SH-SY5Y (cell line): ENCODE results near the gene SRPRB.

ENCODE experiments used
- GATA2 ChIP-seq: IDR thresholded peaks from 2 replicates; pipeline ENCODE4 v1.6.1; 2011; ENCODE audit warnings: mild to moderate bottlenecking, low read depth, low read length
- GATA3 ChIP-seq: IDR thresholded peaks from 2 replicates; pipeline ENCODE4 v1.6.1; 2011; ENCODE audit warnings: low read depth, mild to moderate bottlenecking, low read length, moderate library complexity

Gene SRPRB

DNA sequence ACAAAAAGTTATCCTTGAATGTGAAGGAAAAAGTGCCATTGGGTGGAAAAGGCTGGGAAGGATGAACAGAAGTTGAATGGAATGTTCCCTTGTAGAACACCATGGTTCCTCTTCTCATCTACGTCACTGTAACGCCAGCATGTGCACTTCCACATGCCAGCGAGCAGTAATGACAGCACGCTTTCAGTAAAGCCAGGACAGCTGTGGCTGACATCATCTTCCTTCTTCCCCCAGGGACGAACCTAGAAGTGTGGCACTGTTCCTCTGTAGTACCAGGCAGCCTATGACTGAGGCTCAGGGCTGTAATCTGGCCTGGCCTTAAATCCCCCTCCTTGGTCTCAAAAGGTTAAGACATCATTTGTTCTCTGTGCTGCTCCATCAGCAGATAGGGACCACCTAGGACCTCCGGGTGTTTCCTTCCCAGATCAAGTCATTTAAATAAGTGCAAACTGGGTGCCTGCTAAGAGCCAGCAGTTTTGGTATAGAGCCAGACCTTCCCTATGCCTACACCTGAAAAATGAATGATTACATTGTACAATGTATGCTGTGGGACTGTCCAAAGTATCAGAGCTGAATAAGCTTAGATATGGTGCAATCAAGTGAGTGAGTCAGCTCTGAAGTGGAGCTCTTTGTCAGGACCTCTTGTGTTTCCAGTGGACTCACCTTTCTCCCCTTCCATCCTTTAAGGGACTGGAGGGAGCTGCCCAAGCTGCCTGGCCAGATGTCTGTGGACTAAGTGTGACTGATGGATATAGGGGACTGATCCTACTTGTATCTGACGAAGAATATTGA is 5.6 kb upstream of the SRPRB start:
- no peak for TF ChIP-seq GATA3
- no peak for TF ChIP-seq GATA2

DNA sequence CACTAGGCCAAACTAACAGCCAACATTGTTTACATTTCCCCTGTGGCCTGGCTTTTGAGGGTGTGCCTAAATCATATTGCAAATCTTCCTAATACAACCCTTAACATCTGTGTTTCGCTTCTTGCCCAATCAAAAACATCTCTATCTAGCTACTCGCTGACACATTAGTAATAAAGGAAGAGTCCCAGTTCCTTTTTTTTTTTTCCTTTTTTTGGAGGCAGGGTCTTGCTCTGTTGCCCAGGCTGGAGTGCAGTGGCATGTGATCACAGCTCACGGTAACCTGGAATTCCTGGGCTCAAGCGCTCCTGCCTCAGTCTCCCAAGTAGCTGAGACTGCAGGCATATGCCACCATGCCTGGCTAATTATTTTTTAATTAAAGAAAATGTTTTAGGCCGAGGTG is 2.1 kb upstream of the SRPRB start:
- no peak for TF ChIP-seq GATA2
- TF ChIP-seq GATA3 = no peak

DNA sequence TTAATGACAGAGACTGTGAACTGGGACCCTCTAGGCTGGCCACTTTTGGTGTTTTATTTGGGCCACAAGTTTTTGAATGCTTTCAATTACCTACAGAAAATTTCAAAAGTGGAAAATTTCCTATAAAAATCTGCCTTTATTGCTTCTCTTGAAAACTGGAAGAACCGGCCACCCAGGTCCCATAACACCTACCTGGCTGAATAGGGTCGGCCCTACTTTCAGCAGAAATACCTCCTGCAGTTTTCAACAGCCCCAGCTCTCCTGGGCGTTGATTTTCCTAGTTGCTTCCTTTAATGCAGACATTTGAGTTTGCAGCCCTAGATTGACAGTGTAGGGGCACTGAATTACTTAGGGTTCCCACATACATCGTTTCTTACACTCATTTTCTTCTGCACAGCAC is 719 bp upstream of the SRPRB start:
- no peak for TF ChIP-seq GATA2
- TF ChIP-seq GATA3 = no peak

DNA sequence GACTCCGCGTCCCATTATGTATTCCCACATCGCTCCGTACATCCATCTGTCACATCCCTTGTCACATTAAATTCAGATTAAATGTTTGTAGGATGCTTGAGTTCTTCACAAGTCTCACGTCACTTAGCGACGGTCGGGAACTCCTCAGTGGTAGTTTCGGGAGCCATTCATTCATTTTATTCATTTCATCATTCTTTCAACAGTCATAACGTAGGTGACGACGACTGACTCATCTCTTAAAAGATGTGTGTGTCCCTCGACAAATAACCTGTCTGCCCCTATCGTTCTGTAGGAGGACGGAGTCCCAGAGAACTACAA is 272 bp upstream of the SRPRB start:
- TF ChIP-seq GATA2 = no peak
- no peak for TF ChIP-seq GATA3

GRCh38 chr3:133812872-133813271 is 7.3 kb downstream of the SRPRB start:
- no peak for TF ChIP-seq GATA2
- no peak for TF ChIP-seq GATA3

DNA sequence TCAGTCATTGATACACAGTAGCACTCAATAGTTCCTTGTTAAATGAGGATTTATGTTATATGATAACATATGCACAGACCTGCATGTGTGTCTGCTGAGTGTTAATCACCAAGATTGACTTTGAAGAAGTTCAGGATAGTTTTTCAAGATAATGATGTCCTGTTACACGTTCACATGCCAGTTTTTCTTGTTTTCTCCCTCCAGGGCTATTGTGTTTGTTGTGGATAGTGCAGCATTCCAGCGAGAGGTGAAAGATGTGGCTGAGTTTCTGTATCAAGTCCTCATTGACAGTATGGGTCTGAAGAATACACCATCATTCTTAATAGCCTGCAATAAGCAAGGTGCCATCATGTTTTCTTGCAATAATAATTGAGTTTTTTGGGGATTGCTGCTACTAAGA is 9.8 kb downstream of the SRPRB start:
- no peak for TF ChIP-seq GATA3
- no peak for TF ChIP-seq GATA2

DNA sequence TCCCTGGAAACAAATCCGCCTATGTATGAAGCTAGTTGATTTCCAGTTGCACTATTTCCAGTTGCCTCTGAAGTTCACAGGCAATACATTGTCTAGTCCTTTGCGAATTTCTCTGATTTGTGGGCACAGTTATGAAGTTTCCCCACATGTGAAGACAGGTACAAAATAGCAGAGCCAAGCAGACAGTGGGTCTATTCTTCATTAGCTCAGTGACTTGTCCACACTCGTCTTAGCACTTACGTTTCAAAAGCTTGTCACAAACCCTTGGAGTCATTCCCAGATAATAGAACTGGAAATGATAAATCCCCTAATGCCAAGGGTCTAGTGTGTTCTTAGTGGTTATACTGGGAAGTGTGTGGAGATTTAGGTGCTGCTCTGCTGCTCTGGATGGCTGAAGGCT is 14.5 kb downstream of the SRPRB start:
- TF ChIP-seq GATA3 (no peak), GATA2 (no peak)

GRCh38 chr3:133820889-133821675 is 15.5 kb downstream of the SRPRB start:
- TF ChIP-seq GATA2 (no peak), GATA3 (no peak)

DNA sequence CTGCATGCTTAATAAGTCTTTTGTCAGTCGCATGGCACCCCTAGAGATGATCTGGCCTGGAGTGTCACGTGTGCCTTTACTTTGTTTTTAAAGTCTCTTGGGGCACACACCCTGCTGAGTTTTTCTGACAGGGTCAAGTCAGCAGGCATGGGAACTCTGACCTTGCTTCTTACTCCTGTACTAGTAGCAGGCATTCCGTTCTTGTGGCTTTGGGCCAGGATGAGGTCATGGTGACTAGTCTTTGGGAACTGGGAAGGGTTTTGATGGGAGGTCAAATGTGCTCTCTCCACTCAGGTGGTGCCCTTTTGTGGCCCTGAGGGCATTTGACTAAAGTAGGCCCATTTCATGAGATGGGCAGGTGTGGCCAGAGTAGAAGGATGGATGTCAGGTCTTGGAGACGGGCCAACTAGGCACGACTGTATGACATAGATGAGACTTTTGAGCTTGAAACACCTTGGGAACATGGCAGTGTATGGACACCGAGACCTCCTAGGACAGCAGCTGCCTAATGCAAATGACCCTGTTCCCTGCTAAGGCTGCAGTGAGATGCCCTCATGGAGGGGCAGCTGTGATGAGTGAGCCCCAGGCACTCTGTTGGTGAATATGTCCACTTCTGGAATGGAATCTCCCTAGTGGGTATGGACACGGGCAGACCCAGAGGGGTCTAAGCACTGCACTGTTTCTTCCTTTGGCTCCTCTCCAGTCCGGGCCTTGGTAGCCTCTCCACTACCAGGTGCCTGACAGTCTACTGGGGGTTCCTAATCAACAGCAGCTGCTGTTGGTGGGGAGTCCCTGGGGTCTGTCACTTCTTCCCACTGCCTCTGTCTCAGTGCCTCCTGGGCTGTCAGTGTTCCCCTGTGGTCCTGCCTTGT is 16.4 kb downstream of the SRPRB start:
- no peak for TF ChIP-seq GATA3
- no peak for TF ChIP-seq GATA2

- TF ChIP-seq GATA2 (no peak), GATA3 (no peak)
These were observed 19.4 kb downstream of the SRPRB start for GRCh38 chr3:133824961-133825485.

GRCh38 chr3:133825969-133826727 is 20.5 kb downstream of the SRPRB start:
- no peak for TF ChIP-seq GATA3

DNA sequence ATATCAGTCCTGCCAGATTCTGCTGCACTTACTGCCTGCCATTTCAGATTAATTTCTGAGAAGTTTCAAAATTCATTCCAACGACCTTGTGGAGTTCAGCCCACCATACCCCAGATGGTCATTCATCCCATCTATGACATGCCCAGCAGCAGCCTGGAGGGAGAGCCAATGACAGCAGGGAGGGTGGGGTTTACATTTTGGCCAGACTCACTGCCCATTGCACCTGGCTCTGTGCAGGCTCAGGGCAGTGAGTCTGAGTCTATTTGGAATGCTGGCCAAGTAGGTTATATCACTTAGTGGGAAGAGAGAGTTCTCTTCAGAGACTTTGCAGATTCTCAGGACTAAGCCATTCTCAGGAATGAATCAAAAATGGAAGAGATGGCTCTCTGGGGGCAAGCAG is 21.5 kb downstream of the SRPRB start:
- no peak for TF ChIP-seq GATA3

DNA sequence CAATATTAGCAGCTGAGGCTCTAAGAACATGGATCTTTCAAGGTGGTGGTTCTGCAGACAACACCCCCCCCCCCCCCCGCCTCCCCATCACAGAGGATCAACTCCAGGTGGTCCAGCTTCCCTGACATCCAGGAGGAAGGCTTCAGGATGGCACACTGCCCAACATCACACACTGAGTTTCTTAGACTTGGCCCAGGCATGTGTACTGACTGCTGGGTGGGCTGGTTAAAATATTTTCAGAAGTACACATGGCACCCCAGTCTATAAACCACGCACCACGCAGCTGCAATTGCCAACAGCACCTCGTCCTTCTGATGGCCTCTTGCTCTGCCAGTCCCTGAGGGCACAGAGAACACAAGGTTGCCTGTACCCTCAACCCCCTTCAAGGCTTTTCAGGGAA is 22.1 kb downstream of the SRPRB start:
- TF ChIP-seq GATA2 (no peak), GATA3 (no peak)

DNA sequence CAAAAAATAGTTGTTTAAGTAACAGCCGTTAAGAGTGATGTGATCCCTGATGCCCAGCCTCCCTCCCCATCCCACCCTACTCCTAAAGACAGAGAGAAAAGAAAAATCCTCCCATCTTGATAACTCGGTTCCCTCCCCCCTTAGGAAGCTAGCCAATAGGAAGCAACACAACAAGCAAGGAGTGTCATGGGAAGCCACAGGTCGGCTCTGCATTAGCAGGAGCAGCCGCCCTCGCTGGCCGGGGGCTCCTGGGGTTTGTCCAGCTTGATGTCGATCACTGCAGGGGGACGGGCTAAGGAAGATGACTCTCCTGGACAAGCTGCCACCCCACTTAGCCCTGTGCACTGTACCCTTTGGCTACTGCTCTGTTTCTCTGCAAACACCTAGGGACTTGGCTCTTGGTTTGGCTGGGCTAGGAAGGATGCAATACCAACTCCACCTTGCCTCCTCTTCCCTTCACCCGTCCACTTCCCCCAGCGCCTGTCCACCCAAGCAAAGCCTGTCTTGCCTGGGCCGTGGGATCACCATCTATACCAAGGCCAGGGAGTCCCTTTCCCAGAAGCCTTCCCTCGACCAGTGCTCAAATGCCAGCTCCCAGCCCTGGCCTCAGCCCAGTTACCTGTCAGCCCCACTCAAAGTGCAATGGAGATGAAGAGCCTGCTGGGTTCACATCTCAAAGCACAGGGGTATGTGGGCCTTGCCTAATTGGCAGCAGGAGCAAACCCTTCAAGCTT is 23.1 kb downstream of the SRPRB start:
- no peak for TF ChIP-seq GATA3
- no peak for TF ChIP-seq GATA2
